Measurements from ENCODE around the gene ATG13. TPM values are rescaled to one million over a fixed set of nuclear protein-coding genes. Genes with fewer than 3 reads are reported as not detected.

ATG13 gene
- polyA plus RNA-seq, 1 donor (not counting 4 experiments of a cell fraction or from before 2014, with no cell fraction given): 33.3 TPM

GRCh38 chr11:46686886-46687795 lies 69.8 kb downstream of the ATG13 start:
- H3K79me2 ChIP-seq (ENCODE audit: control insufficient read depth, insufficient read depth, low read length): no peaks in the 10 kb centered on the region
- no peaks in the 10 kb centered on the region for H3K9me3 ChIP-seq (ENCODE audit: control insufficient read depth, low read depth, low read length)
- no peaks in the 10 kb centered on the region for H3K27me3 ChIP-seq (ENCODE audit: control insufficient read depth, extremely low read depth, insufficient read depth, low read length)
- H3K4me1 ChIP-seq (ENCODE audit: control insufficient read depth, extremely low read depth, insufficient read depth, low read length): peaks cover 31% of the 10 kb centered on the region
- H3K36me3 ChIP-seq (ENCODE audit: control insufficient read depth in 2 of 2, extremely low read depth in 1 of 2, insufficient read depth in 2 of 2, low read length in 2 of 2): peaks cover 5 to 13% of the 10 kb centered on the region in 2 experiments
- FAIRE-seq: peak; percentile 98
- H3K9ac ChIP-seq (ENCODE audit: control insufficient read depth, extremely low read depth, insufficient read depth, low read length): peak overlapping the region; percentile 87
- H3K4me2 ChIP-seq (ENCODE audit: control insufficient read depth, extremely low read depth, insufficient read depth, low read depth, low read length): peak overlapping the region; percentile 87
- DNase-seq (ENCODE audit: low read depth, low spot score): peak; percentile 92
- TF ChIP-seq CTCF (optimal IDR thresholded peaks at IDR 0.05 in 1 of 3, IDR thresholded peaks at IDR 0.05 in 1 of 3, conservative IDR thresholded peaks at IDR 0.05 in 1 of 3; ENCODE audit: extremely low read depth in 1 of 3, insufficient read depth in 2 of 3, low read length in 3 of 3): no peak
- H3K9me1 ChIP-seq (ENCODE audit: control insufficient read depth, extremely low read depth, insufficient read depth, low read length): no peaks in the 10 kb centered on the region
- H3K4me3 ChIP-seq (ENCODE audit: control insufficient read depth in 2 of 3, extremely low read depth in 1 of 3, insufficient read depth in 2 of 3, low read depth in 1 of 3, low read length in 3 of 3): peak overlapping the region in 2 of 3 experiments; percentile 49 to 50
- H2AFZ ChIP-seq (ENCODE audit: control insufficient read depth, low read length): peak overlapping the region; percentile 65
- dilution Hi-C loops (cut with MboI; ENCODE audit: extremely low pct_ligation_motif_present, low sequenced_read_pairs): no loop called here
- H3K27ac ChIP-seq (ENCODE audit: control insufficient read depth, insufficient read depth, low read length): peak overlapping the region; percentile 98
- no peaks in the 10 kb centered on the region for H4K20me1 ChIP-seq (ENCODE audit: control insufficient read depth, extremely low read depth, insufficient read depth, low read length)

DNA sequence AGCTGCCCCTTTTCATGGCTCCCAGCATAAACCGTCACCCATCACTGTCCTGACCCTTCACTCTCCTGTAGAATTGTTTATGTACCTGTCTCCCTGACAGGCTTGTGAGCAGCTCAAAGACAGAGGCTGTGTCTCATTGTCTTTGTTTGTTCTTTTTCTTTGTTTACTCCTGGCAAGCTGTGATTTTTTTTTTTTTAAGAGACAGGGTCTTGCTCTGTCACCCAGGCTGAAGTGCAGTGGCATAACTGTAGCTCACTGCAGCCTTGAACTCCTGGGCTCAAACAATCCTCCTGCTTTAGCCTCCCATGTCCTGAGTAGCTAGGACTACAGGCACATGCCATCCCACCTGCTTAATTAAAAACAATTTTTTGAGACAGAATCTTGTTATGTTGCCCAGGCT lies 73.3 kb downstream of the ATG13 start:
- no peak for FAIRE-seq
- TF ChIP-seq EZH2 (IDR thresholded peaks at IDR 0.05; ENCODE audit: low read length) (no peak), CTCF (optimal IDR thresholded peaks at IDR 0.05 in 1 of 3, IDR thresholded peaks at IDR 0.05 in 1 of 3, conservative IDR thresholded peaks at IDR 0.05 in 1 of 3; ENCODE audit: extremely low read depth in 1 of 3, insufficient read depth in 2 of 3, low read length in 3 of 3) (no peak)
- peaks cover 25 to 26% of the 10 kb centered on the region in 2 experiments for H3K36me3 ChIP-seq (ENCODE audit: control insufficient read depth in 2 of 2, extremely low read depth in 1 of 2, insufficient read depth in 2 of 2, low read length in 2 of 2)
- H3K4me1 ChIP-seq (ENCODE audit: control insufficient read depth, extremely low read depth, insufficient read depth, low read length): peaks cover 22% of the 10 kb centered on the region
- H2AFZ ChIP-seq (ENCODE audit: control insufficient read depth, low read length): no peak overlapping the region
- H3K27ac ChIP-seq (ENCODE audit: control insufficient read depth, insufficient read depth, low read length): no peak overlapping the region
- no peaks in the 10 kb centered on the region for H3K79me2 ChIP-seq (ENCODE audit: control insufficient read depth, insufficient read depth, low read length)
- DNase-seq (ENCODE audit: low read depth, low spot score): no peak
- no peak overlapping the region for H3K9ac ChIP-seq (ENCODE audit: control insufficient read depth, extremely low read depth, insufficient read depth, low read length)
- H3K4me3 ChIP-seq (ENCODE audit: control insufficient read depth in 2 of 3, extremely low read depth in 1 of 3, insufficient read depth in 2 of 3, low read depth in 1 of 3, low read length in 3 of 3): no peak overlapping the region
- no peaks in the 10 kb centered on the region for H3K27me3 ChIP-seq (ENCODE audit: control insufficient read depth, extremely low read depth, insufficient read depth, low read length)
- no peak overlapping the region for H3K4me2 ChIP-seq (ENCODE audit: control insufficient read depth, extremely low read depth, insufficient read depth, low read depth, low read length)
- H4K20me1 ChIP-seq (ENCODE audit: control insufficient read depth, extremely low read depth, insufficient read depth, low read length): no peaks in the 10 kb centered on the region
- H3K9me3 ChIP-seq (ENCODE audit: control insufficient read depth, low read depth, low read length): no peaks in the 10 kb centered on the region
- no peaks in the 10 kb centered on the region for H3K9me1 ChIP-seq (ENCODE audit: control insufficient read depth, extremely low read depth, insufficient read depth, low read length)
- dilution Hi-C loops (cut with MboI; ENCODE audit: extremely low pct_ligation_motif_present, low sequenced_read_pairs): no loop called here

Measured in keratinocyte (primary cell).